Measurements from ENCODE around the gene CEP72. TPM values are rescaled to one million over a fixed set of nuclear protein-coding genes. Genes with fewer than 3 reads are reported as not detected.
"Not testable (repeated sequence)": the region's sequence is repeated elsewhere in the genome, so short reads cannot be mapped to it uniquely, and the experiment has no call there.

The CEP72 gene
- total RNA-seq, 2 donors from 2014 or later = 4.1 to 8.2 TPM

DNA sequence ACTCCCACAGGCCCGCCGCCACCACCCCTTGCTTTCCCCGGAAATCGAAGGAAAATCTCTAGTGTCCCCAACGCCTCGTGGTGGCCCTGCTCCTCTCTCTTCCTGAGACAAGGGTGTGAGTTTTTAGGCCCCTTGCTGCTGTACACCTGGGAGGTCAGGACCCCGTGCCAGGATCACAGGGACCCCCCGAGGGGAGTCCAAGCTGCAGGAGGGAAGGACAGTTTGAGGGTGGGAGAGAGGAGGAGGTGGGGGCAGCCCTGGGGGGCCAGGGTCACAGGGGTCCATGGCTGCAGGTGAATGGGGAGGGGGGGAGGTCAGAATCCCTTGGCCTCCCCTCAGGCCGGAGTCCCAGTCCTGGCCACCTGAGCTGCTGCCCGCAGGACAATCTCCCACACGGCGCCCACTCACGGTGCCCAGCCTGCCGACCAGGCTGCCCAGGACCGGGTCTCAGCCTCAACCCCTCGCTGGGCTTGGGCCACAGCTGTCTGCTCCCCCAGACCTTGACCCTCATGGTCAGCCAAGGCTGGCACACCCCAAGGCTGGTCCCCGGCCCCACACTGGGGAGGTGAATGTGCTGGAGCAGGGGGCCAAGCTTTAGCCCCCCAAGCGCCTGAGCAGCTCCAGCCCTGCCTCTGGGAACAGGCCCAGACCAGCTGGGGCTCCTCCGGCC lies 61.2 kb downstream of the CEP72 start:
- intact Hi-C loops (cut with DNase I, micrococcal nuclease) = loop anchor here in 1 of 2 donors (5.0 kb wide), 1 partner anchor 229 kb away; no protein-coding TSS in a partner anchor
- no peak for ATAC-seq
- DNase-seq = peak in 1 of 2 donors; percentile 25

DNA sequence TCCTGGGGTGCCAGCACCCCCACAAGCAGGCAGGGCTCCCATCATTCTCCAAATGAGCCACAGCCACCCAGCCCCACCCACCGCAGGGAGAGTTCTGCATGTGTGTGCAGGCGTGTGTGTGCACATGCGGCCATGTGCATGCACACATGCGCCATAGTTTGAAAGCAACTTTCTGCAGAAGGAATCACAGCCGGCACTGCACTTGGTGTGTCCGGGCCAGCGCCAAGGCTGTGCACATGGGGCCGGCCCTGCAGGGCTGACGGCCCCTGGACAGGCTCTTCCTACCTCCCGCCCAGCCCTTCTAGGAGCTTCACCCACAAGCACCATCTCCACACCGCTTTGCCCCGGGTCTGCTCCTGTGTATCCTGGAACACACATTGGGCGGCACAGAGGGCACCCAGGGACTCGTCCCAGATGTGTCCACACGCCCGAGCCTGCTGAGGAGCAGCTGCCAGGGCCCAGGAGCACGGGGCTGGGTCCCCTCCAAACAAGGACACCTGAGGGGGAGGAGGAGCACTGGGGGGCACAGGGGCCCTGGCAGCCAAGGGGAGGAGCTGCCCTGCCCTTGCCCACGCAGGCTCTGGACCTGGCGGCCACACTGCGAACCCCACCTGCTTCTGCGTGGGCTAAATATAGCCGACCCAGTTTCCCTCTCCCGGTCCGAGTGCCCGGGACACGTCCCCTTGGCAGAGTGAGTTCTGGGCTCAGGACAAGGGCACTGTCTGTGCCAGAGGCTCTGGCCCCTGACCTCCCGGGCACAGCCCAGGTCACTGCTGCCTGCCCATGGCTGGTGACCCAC lies 61.9 kb downstream of the CEP72 start:
- DNase-seq = peak in 1 of 2 donors; percentile 24
- intact Hi-C loops (cut with DNase I, micrococcal nuclease) = loop anchor here in 1 of 2 donors (5.0 kb wide), 1 partner anchor 228 kb away; no protein-coding TSS in a partner anchor
- ATAC-seq = no peak

DNA sequence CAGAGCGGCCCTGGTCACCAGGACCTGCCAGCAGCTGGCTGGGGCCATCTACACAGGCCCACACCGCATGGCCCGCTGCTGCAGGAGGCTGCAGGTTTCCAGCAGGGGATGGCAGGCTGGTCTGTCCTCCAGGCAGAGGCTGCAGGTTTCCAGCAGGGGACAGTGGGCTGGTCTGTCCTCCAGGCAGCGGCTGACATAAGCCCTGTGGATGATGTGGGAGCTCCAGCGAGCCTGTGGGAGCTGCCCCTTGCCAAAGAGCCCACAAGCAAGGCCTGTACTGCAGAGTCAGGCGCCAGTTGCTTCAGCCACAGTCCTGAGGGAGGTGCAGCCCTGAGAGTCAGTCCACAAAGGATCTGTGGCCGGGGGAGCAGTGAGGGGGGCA lies 62.5 kb downstream of the CEP72 start:
- DNase-seq = no peak

DNA sequence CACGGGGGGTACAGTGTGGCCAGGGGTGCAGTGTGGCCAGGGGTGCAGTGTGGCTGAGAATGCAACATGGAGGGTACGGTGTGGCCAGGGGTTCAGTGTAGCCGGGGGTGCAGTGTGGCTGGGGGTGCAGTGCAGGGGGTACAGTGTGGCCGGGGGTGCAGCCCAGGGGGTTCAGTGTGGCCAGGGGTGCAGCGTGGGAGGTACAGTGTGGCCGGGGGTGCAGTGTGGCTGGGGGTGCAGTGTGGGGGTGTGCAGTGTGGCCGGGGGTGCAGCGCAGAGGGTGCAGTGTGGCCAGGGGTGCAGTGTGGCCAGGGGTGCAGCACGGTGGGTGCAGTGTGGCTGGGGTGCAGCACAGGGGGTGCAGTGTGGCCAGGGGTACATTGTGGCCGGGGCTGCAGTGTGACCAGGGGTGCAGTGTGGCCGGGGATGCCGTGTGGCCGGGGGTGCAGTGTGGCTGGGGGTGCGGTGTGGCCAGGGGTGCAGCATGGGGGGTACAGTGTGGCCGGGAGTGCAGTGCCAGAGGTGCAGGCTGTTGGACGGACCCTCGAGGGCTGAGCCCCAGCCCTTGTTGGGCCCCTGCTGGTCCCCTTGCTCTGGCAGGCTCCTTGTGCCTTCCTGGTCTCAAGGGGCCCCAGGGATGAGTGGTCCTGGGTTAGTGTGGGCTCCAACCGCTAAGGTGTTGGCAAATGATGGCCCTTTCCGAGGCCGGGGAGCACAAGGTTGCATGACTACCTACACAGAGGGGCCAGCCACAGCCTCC lies 63.2 kb downstream of the CEP72 start:
- intact Hi-C loops (cut with DNase I, micrococcal nuclease) = no loop called here
- ATAC-seq (no peak), DNase-seq (no peak)

More for the DNA sequence above, 62.5 kb downstream of the CEP72 start:
- intact Hi-C loops (cut with DNase I, micrococcal nuclease) = loop anchor here in 1 of 2 donors (5.0 kb wide), 1 partner anchor 228 kb away; no protein-coding TSS in a partner anchor
- ATAC-seq = no peak

DNA sequence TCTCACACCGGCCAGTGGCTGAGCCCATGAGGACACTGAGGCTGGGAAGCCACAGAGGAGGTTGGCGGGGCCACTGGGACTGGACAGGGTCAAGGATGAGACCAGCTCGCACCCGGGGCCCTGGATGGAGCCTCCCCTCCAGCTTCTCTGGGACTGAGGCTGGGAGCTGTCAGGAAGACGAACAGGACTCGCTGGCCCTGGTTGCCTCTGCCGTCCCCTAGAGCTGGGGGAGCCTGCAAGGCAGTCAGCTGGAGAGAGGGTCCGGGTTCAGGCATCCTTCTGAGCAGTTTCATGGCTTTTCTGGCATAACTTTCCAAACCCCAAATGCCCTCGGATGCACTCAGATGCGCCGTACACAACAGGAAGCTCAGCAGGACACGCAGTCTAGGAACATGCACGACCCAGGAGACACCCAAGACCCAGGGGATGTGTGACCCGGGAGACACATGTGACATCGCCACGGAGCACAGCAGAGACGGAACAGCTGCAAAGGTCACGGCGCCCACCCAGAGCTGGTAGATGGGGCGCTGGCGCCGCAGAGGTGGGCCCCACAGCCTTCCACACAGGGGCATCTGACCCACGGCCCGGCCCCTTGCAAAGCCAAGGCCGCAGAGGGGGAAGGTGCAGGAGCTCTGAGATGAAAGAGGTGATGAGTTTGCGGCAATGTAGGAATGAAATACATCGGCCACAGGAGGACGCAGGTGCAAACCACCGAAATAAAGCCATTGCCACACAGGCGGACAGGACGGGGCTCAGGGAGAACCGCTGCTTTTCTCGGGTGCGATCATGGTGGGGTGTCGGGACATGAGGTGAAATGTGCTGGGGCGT lies 63.9 kb downstream of the CEP72 start:
- intact Hi-C loops (cut with DNase I, micrococcal nuclease) = no loop called here

DNA sequence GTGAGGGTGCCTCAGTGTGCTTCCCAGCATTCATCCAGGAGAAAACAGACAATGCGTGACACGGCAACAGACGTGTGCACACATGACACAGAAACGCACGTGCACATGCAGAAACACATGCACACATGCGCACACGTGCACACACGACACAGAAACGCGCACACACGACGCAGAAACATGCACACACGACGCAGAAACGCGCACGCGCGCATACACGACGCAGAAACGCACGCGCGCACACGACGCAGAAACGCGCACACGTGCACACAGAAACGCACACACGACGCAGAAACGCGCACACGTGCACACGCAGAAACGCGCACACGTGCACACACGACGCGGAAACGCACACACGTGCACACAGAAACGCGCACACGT lies 64.5 kb downstream of the CEP72 start:
- intact Hi-C loops (cut with DNase I, micrococcal nuclease) = no loop called here
- ATAC-seq = no peak
- DNase-seq = no peak

More for the DNA sequence above, 63.9 kb downstream of the CEP72 start:
- DNase-seq = no peak
- ATAC-seq = no peak

DNA sequence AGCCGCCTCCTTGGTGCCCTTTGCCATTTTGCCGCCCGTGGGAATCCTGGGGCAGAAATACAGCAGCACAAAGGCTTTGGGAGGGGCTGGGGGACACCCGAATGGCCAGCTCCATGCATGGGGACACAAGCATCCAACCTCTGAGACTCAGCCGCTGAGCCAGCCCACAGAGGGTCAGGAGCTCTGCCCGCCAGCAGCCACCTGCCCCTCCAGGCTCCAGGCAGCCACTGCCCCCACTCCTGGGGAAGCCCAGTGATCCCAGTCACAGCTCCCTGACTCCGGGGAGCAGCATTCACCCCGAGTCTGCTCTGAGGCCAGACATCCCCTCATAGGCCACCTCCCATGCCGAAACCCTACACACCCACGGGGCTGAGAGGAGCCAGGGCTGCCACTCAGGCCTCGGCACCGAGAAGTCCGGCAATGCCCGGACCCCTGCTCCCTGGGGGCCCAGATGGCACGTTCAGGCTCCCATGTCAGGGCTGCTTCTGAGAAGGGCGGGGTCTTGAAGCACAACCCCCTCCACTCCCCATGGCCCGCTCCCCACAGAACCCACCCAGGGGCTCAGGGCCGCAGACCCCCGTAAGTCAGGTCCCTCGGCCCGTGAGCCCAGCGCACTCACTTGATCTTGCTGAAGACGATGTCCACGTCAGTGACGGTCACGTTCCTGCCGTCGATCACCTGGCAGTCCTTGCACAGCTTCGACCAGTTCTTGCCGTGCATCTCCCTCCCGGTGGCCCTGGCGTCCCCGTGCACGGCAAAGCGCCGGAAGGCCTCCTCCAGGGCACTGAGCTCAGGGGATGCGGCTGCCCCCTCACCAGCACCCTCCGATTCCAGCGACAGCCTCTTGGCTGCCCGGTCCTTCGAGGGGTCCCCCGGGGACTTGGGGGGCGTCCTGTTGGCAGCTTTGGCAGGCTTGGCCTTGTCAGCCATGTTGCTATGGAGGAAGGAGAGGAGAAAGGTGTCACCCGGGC lies 65.3 kb downstream of the CEP72 start:
- intact Hi-C loops (cut with DNase I, micrococcal nuclease) = no loop called here
- no peak for DNase-seq

DNA sequence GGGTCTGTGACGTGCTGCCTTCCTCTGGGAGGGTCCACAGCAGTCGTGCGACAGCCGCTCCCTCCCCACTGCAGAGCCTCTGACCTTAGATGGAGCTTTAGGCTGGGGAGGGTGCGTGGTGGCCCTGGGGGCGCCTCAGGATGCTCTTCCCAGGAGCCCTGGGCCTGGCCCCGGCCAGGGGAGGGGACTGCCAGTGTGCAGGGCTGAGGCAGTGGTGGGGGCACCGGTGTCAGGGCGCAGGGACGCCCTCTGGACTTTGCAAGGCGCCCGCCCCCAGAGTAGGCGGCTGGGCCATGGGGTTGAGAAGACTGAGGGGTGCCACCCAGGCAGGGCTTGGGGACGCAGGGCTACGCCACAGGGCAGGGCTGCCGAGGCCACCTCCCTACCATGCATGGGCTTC lies 66.4 kb downstream of the CEP72 start:
- DNase-seq; ATAC-seq; intact Hi-C loops (cut with DNase I, micrococcal nuclease): not testable (repeated sequence)

More for the DNA sequence above, 65.3 kb downstream of the CEP72 start:
- ATAC-seq = no peak

DNA sequence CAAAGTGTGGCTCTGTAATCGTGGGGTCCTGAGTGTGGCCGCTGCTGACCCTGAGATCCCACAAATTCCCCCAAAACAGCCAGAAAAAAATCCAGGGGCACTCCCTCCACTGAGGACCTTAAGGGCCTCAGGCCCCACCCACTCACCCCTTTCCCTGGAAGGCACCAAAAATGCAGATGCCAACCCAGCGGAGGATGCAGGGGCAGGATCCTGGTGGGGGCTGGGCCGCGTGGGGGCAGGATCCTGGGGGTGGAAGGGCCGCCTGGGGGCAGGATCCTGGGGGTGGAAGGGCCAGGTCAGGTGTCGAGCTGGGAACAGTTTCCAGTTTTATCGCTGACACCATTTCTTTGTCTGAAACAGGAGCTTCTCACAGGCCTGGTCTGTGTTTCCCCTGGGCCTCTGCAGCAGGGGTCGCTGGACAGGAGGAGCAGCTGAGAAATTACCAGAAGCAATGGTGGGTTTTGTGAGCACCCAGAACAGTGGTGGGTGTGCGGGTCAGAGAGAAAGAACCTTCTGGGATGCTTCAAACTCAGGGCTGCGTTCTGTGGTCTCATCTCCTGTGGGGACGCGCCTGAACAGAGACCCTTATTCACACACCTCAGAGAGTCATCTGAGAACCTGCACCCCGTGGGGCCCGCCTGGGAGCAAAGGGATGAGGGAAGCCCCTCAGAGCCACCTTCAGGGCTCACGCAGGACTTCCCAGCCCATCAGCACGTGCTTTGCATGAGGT lies 67.2 kb downstream of the CEP72 start:
- intact Hi-C loops (cut with DNase I, micrococcal nuclease); DNase-seq; ATAC-seq: not testable (repeated sequence)

DNA sequence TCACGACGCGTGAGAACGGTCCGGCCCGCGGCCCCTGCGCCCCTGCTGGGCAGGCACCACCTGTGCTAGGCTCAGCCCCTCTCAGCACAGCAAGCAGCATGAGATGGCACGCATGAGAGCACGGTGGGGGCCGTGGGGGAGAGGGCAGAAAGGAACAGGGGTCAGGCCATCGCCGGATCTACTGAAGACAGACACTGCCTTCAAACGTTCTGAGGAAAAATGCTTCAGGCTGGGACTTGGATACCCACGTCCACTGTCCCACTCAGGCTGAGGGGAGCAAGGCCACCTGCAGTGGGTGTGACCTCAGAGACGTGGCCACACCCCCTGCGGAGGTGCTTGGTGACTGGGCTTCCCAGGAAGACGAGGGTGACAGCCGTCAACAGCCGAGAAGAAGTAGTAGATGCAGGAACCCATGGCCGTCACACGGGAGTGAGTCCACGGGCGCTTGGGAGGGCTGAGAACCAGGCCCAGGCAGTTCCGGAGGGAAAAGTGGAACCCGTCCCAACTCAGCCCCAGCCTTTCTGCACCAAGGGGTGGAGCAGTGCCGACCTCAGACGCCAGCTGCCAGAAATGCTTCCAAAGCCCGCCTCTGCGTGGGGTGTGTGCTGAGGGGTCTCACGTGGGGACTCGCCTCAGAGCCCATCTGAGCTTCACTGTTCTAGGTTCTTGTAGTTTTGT lies 68.1 kb downstream of the CEP72 start:
- intact Hi-C loops (cut with DNase I, micrococcal nuclease); ATAC-seq; DNase-seq: not testable (repeated sequence)

DNA sequence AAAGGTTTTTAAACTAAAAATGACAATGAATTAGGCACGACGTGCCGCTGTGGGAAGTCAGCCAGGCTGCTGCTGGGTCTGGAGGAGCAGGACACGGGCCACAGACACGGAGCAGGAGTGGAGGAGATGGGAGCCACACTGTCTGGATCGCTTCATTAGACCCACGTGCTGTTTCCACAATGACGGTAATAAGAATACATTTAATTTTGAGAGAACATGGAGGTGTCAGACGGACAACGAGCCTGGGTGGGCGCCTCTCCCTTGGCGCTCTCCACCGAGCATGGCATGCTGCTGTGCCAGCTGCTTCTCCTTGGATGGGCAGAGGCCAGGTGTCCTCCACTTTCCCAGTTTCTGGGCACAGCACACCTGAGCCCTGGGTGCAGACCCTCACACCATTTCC lies 68.7 kb downstream of the CEP72 start:
- DNase-seq; ATAC-seq; intact Hi-C loops (cut with DNase I, micrococcal nuclease): not testable (repeated sequence)

DNA sequence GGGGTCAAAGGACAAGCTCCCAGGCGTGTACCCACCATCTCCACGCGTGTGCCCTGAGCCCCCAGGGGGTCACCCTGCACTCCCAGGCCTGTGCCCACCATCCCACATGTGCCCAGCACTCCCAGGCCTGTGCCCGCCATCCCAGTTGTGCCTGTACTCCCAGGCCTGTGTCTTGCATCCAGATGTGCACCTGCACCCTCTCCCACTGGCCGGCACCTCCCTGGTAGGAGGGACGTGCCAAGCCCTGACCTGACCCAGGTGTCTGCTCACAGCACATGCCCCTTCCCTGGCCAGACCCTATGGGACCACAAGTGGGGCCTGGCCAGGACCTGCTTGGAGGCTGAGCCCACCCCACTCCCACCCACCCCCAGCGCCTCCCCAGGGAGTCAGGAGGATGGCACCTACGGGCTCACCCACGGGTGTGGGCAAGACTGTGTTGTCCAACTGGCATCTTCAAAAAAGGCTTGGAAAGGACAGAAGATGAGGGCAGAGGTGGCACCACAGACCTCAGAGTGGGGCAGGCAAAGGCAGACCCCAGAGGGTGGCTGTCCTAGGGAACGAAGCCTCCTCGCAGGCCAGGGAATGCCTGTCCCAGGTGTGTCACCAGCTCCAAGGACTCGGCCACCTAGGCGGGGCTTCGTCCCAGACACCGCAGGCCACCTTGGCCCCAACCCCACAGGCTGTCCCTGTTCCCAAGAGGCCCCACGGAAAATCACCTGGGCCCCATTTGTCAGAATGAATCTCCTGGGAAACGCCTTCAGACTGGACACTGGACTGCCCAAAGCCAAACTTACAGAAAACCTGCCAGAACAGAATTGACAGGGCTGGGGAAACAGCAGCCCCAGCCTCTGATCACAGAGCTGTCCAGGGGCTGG lies 69.4 kb downstream of the CEP72 start:
- intact Hi-C loops (cut with DNase I, micrococcal nuclease); ATAC-seq; DNase-seq: not testable (repeated sequence)

DNA sequence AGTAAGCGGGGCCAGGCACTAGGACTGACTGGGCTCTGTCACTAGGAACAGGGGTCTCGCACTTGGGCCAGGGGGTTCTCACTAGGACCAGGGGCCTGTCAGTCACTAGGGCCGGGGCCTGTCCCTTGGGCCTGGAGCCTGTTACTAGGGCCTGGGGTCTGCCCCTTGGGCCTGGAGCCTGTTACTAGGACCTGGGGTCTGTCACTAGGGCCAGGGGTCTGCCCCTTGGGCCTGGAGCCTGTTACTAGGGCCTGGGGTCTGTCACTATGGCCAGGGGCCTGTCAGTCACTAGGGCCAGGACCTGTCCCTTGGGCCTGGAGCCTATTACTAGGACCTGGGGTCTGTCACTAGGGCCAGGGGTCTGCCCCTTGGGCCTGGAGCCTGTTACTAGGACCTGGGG lies 70.1 kb downstream of the CEP72 start:
- ATAC-seq; intact Hi-C loops (cut with DNase I, micrococcal nuclease); DNase-seq: not testable (repeated sequence)

DNA sequence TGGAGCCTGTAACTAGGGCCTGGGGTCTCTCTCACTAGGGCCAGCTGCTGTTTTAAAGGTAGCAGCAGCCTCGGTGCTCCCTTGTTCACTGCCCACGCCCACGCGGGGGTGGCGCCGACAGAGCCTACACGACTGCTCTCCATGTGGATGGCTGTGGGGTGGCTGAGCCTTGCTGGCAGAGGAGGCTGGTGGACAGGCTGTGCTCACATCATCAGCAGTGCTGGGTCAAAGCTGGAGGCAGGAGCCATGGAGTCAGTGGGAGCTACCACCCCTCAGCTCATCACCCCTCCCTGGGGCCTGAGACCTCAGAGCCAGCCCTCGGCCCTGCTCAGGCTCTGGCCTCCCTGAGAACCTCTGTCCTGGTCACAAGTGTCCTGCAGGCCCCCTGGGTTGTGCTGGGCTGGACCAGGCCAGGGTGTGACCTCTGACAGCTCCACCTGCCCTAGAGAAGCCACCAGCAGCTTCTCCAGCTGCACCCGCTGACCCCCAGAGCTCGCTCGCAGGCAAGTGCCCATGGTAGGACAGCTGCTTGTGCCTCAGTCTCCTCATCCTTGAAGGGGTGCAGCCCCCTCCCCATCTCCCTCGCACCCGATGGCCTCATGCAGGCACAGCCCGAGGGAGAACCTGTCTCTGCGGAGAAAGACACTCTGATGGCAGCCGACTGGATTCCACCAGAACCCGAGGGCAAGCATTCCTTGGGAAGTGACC lies 70.7 kb downstream of the CEP72 start:
- ATAC-seq; intact Hi-C loops (cut with DNase I, micrococcal nuclease): not testable (repeated sequence)

More for the DNA sequence above, 70.7 kb downstream of the CEP72 start:
- not testable (repeated sequence) for DNase-seq
